HepG2 (cell line): Measurements from ENCODE around the gene MYO19.

ENCODE experiments used
- ASH2L ChIP-seq: fragments of 300-600, 200-600 bp; sonication (generic); IDR thresholded peaks from 2 replicates; pipeline ENCODE4 v1.7.0; 2017; ENCODE audit warnings: low read depth, mild to moderate bottlenecking, moderate library complexity, mixed read lengths, low read length; ENCODE audit not compliant: insufficient read length
- EZH2 ChIP-seq: conservative IDR thresholded peaks from 2 replicates; pipeline ENCODE4 v1.6.1; 2012; ENCODE audit warnings: mild to moderate bottlenecking, low read depth, low read length, moderate library complexity
- FOSL1 ChIP-seq: sonication (generic); formaldehyde crosslinking; IDR thresholded peaks from 2 replicates; pipeline ENCODE4 v1.9.0; 2021; ENCODE audit warnings: missing genetic modification reagents, borderline replicate concordance
- KAT2B ChIP-seq: fragments of 150-350 bp; IDR thresholded peaks from 2 replicates; pipeline ENCODE4 v1.6.1; 2014; ENCODE audit warnings: low read depth, low read length, borderline replicate concordance
- SRSF1 ChIP-seq: fragments of 200-400 bp; formaldehyde crosslinking; optimal IDR thresholded peaks from 2 replicates; pipeline ENCODE3; 2017; ENCODE audit warnings: mild to moderate bottlenecking, low read depth, low read length, moderate library complexity
- TF ChIP-seq, protein P1 (sequence below): sonication (generic); formaldehyde crosslinking; IDR thresholded peaks from 2 replicates; pipeline ENCODE4 v1.5.1; 2020; ENCODE audit warnings: mild to moderate bottlenecking, missing genetic modification reagents, borderline replicate concordance
- TF ChIP-seq, protein P2 (sequence below): sonication (generic); formaldehyde crosslinking; IDR thresholded peaks from 2 replicates; pipeline ENCODE4 v1.5.0; 2020; ENCODE audit warnings: mild to moderate bottlenecking, missing genetic modification reagents, moderate library complexity
- TF ChIP-seq, protein P3 (sequence below): sonication (generic); formaldehyde crosslinking; IDR thresholded peaks from 2 replicates; pipeline ENCODE4 v1.4.0; 2020; ENCODE audit warnings: missing genetic modification reagents
- TF ChIP-seq, protein P4 (sequence below): sonication (generic); formaldehyde crosslinking; IDR thresholded peaks from 2 replicates; pipeline ENCODE4 v1.5.0; 2020; ENCODE audit warnings: missing genetic modification reagents

DNA sequence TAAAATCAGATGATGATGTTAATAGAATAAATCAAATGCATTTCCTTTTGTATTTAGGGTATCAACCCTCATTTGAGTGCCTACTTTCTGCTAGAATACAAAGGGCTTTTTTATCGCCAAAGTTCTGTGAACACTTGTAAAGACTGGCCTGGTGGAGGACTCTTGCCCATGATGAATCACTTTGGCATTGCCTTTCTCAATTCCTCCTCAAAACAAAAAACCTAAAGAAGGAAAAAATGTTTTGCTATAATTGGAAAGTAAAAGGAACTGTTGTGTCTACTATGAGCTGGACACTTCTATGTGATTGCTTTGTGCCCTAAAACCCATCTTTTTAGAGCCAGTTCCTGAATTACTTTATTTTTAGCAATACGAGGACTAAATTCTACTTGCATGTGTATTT lies 44.0 kb upstream of the MYO19 start:
- no peak for TF ChIP-seq FOSL1 (CRISPR knock-in tag)
- TF ChIP-seq, protein P1, sequence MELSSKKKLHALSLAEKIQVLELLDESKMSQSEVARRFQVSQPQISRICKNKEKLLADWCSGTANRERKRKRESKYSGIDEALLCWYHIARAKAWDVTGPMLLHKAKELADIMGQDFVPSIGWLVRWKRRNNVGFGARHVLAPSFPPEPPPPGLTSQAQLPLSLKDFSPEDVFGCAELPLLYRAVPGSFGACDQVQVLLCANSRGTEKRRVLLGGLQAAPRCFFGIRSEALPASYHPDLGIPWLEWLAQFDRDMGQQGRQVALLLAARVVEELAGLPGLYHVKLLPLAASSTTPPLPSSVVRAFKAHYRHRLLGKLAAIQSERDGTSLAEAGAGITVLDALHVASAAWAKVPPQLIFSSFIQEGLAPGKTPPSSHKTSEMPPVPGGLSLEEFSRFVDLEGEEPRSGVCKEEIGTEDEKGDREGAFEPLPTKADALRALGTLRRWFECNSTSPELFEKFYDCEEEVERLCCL (CRISPR knock-in tag) = no peak
- TF ChIP-seq, protein P2, sequence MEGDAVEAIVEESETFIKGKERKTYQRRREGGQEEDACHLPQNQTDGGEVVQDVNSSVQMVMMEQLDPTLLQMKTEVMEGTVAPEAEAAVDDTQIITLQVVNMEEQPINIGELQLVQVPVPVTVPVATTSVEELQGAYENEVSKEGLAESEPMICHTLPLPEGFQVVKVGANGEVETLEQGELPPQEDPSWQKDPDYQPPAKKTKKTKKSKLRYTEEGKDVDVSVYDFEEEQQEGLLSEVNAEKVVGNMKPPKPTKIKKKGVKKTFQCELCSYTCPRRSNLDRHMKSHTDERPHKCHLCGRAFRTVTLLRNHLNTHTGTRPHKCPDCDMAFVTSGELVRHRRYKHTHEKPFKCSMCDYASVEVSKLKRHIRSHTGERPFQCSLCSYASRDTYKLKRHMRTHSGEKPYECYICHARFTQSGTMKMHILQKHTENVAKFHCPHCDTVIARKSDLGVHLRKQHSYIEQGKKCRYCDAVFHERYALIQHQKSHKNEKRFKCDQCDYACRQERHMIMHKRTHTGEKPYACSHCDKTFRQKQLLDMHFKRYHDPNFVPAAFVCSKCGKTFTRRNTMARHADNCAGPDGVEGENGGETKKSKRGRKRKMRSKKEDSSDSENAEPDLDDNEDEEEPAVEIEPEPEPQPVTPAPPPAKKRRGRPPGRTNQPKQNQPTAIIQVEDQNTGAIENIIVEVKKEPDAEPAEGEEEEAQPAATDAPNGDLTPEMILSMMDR (CRISPR knock-in tag) = no peak
- TF ChIP-seq KAT2B = no peak
- TF ChIP-seq, protein P3, sequence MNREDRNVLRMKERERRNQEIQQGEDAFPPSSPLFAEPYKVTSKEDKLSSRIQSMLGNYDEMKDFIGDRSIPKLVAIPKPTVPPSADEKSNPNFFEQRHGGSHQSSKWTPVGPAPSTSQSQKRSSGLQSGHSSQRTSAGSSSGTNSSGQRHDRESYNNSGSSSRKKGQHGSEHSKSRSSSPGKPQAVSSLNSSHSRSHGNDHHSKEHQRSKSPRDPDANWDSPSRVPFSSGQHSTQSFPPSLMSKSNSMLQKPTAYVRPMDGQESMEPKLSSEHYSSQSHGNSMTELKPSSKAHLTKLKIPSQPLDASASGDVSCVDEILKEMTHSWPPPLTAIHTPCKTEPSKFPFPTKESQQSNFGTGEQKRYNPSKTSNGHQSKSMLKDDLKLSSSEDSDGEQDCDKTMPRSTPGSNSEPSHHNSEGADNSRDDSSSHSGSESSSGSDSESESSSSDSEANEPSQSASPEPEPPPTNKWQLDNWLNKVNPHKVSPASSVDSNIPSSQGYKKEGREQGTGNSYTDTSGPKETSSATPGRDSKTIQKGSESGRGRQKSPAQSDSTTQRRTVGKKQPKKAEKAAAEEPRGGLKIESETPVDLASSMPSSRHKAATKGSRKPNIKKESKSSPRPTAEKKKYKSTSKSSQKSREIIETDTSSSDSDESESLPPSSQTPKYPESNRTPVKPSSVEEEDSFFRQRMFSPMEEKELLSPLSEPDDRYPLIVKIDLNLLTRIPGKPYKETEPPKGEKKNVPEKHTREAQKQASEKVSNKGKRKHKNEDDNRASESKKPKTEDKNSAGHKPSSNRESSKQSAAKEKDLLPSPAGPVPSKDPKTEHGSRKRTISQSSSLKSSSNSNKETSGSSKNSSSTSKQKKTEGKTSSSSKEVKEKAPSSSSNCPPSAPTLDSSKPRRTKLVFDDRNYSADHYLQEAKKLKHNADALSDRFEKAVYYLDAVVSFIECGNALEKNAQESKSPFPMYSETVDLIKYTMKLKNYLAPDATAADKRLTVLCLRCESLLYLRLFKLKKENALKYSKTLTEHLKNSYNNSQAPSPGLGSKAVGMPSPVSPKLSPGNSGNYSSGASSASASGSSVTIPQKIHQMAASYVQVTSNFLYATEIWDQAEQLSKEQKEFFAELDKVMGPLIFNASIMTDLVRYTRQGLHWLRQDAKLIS (CRISPR knock-in tag) = no peak
- no peak for TF ChIP-seq SRSF1
- no peak for TF ChIP-seq EZH2
- no peak for TF ChIP-seq ASH2L
- TF ChIP-seq, protein P4, sequence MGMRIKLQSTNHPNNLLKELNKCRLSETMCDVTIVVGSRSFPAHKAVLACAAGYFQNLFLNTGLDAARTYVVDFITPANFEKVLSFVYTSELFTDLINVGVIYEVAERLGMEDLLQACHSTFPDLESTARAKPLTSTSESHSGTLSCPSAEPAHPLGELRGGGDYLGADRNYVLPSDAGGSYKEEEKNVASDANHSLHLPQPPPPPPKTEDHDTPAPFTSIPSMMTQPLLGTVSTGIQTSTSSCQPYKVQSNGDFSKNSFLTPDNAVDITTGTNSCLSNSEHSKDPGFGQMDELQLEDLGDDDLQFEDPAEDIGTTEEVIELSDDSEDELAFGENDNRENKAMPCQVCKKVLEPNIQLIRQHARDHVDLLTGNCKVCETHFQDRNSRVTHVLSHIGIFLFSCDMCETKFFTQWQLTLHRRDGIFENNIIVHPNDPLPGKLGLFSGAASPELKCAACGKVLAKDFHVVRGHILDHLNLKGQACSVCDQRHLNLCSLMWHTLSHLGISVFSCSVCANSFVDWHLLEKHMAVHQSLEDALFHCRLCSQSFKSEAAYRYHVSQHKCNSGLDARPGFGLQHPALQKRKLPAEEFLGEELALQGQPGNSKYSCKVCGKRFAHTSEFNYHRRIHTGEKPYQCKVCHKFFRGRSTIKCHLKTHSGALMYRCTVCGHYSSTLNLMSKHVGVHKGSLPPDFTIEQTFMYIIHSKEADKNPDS (CRISPR knock-in tag) = no peak
